ENCODE results near the gene ALK.

Gene ALK

GRCh38 chr2:29879456-29879855, 41.9 kb downstream of the ALK start:
- H3K4me1 ChIP-seq (ENCODE audit: control insufficient read depth, insufficient read depth, low read length, poor library complexity, severe bottlenecking), result no peaks in the 10 kb centered on the region
- H3K36me3 ChIP-seq (ENCODE audit: control insufficient read depth, insufficient read depth, low read length), result no peaks in the 10 kb centered on the region
- H3K9me3 ChIP-seq (ENCODE audit: control insufficient read depth, low read length), result no peaks in the 10 kb centered on the region
- DNase-seq, result no peak
- H3K4me3 ChIP-seq (ENCODE audit: insufficient read depth, low read depth, low read length, poor library complexity, severe bottlenecking), result no peak overlapping the region
- no peak overlapping the region for H3K27ac ChIP-seq (ENCODE audit: insufficient read depth, low read length, poor library complexity, severe bottlenecking)
- H3K27me3 ChIP-seq (replicated peaks; ENCODE audit: control insufficient read depth, insufficient read depth, low read length, poor library complexity, severe bottlenecking), result no peaks in the 10 kb centered on the region

- Histone ChIP-seq H3K9me3 (ENCODE audit: control insufficient read depth, low read length) (no peaks in the 10 kb centered on the region), H3K36me3 (ENCODE audit: control insufficient read depth, insufficient read depth, low read length) (no peaks in the 10 kb centered on the region), H3K27me3 (replicated peaks; ENCODE audit: control insufficient read depth, insufficient read depth, low read length, poor library complexity, severe bottlenecking) (no peaks in the 10 kb centered on the region), H3K4me1 (ENCODE audit: control insufficient read depth, insufficient read depth, low read length, poor library complexity, severe bottlenecking) (no peaks in the 10 kb centered on the region), H3K27ac (ENCODE audit: insufficient read depth, low read length, poor library complexity, severe bottlenecking) (no peak overlapping the region), H3K4me3 (ENCODE audit: insufficient read depth, low read depth, low read length, poor library complexity, severe bottlenecking) (no peak overlapping the region)
- DNase-seq, result no peak
These were observed 42.5 kb downstream of the ALK start for GRCh38 chr2:29878898-29879297.

- no peak for DNase-seq
These were observed 45.0 kb downstream of the ALK start for GRCh38 chr2:29876374-29876773.

GRCh38 chr2:29874745-29875144, 46.6 kb downstream of the ALK start:
- H3K27ac ChIP-seq (ENCODE audit: insufficient read depth, low read length, poor library complexity, severe bottlenecking), result no peak overlapping the region
- H3K27me3 ChIP-seq (replicated peaks; ENCODE audit: control insufficient read depth, insufficient read depth, low read length, poor library complexity, severe bottlenecking), result no peaks in the 10 kb centered on the region
- H3K36me3 ChIP-seq (ENCODE audit: control insufficient read depth, insufficient read depth, low read length), result no peaks in the 10 kb centered on the region
- DNase-seq, result no peak
- no peak overlapping the region for H3K4me3 ChIP-seq (ENCODE audit: insufficient read depth, low read depth, low read length, poor library complexity, severe bottlenecking)
- no peaks in the 10 kb centered on the region for H3K9me3 ChIP-seq (ENCODE audit: control insufficient read depth, low read length)
- H3K4me1 ChIP-seq (ENCODE audit: control insufficient read depth, insufficient read depth, low read length, poor library complexity, severe bottlenecking), result no peaks in the 10 kb centered on the region

More at GRCh38 chr2:29876374-29876773, 45.0 kb downstream of the ALK start:
- H3K27ac ChIP-seq (ENCODE audit: insufficient read depth, low read length, poor library complexity, severe bottlenecking), result no peak overlapping the region
- no peaks in the 10 kb centered on the region for H3K27me3 ChIP-seq (replicated peaks; ENCODE audit: control insufficient read depth, insufficient read depth, low read length, poor library complexity, severe bottlenecking)
- no peaks in the 10 kb centered on the region for H3K4me1 ChIP-seq (ENCODE audit: control insufficient read depth, insufficient read depth, low read length, poor library complexity, severe bottlenecking)
- no peaks in the 10 kb centered on the region for H3K9me3 ChIP-seq (ENCODE audit: control insufficient read depth, low read length)
- H3K4me3 ChIP-seq (ENCODE audit: insufficient read depth, low read depth, low read length, poor library complexity, severe bottlenecking), result no peak overlapping the region
- H3K36me3 ChIP-seq (ENCODE audit: control insufficient read depth, insufficient read depth, low read length), result no peaks in the 10 kb centered on the region

GRCh38 chr2:29872870-29873269, 48.5 kb downstream of the ALK start:
- no peaks in the 10 kb centered on the region for H3K27me3 ChIP-seq (replicated peaks; ENCODE audit: control insufficient read depth, insufficient read depth, low read length, poor library complexity, severe bottlenecking)
- H3K9me3 ChIP-seq (ENCODE audit: control insufficient read depth, low read length), result no peaks in the 10 kb centered on the region
- H3K4me1 ChIP-seq (ENCODE audit: control insufficient read depth, insufficient read depth, low read length, poor library complexity, severe bottlenecking), result no peaks in the 10 kb centered on the region
- no peak for DNase-seq
- H3K27ac ChIP-seq (ENCODE audit: insufficient read depth, low read length, poor library complexity, severe bottlenecking), result no peak overlapping the region
- no peaks in the 10 kb centered on the region for H3K36me3 ChIP-seq (ENCODE audit: control insufficient read depth, insufficient read depth, low read length)
- no peak overlapping the region for H3K4me3 ChIP-seq (ENCODE audit: insufficient read depth, low read depth, low read length, poor library complexity, severe bottlenecking)

- Histone ChIP-seq H3K9me3 (ENCODE audit: control insufficient read depth, low read length) (no peaks in the 10 kb centered on the region), H3K27me3 (replicated peaks; ENCODE audit: control insufficient read depth, insufficient read depth, low read length, poor library complexity, severe bottlenecking) (no peaks in the 10 kb centered on the region), H3K27ac (ENCODE audit: insufficient read depth, low read length, poor library complexity, severe bottlenecking) (no peak overlapping the region), H3K36me3 (ENCODE audit: control insufficient read depth, insufficient read depth, low read length) (no peaks in the 10 kb centered on the region), H3K4me3 (ENCODE audit: insufficient read depth, low read depth, low read length, poor library complexity, severe bottlenecking) (no peak overlapping the region), H3K4me1 (ENCODE audit: control insufficient read depth, insufficient read depth, low read length, poor library complexity, severe bottlenecking) (no peaks in the 10 kb centered on the region)
- DNase-seq, result no peak
These were observed 49.8 kb downstream of the ALK start for GRCh38 chr2:29871541-29871940.

- H3K9me3 ChIP-seq (ENCODE audit: control insufficient read depth, low read length), result no peaks in the 10 kb centered on the region
- H3K27me3 ChIP-seq (replicated peaks; ENCODE audit: control insufficient read depth, insufficient read depth, low read length, poor library complexity, severe bottlenecking), result no peaks in the 10 kb centered on the region
- DNase-seq, result no peak
- no peaks in the 10 kb centered on the region for H3K36me3 ChIP-seq (ENCODE audit: control insufficient read depth, insufficient read depth, low read length)
- no peaks in the 10 kb centered on the region for H3K4me1 ChIP-seq (ENCODE audit: control insufficient read depth, insufficient read depth, low read length, poor library complexity, severe bottlenecking)
- H3K4me3 ChIP-seq (ENCODE audit: insufficient read depth, low read depth, low read length, poor library complexity, severe bottlenecking), result no peak overlapping the region
- no peak overlapping the region for H3K27ac ChIP-seq (ENCODE audit: insufficient read depth, low read length, poor library complexity, severe bottlenecking)
These were observed 55.9 kb downstream of the ALK start for GRCh38 chr2:29865512-29865911.

GRCh38 chr2:29864988-29865387, 56.4 kb downstream of the ALK start:
- no peak for DNase-seq
- Histone ChIP-seq H3K27me3 (replicated peaks; ENCODE audit: control insufficient read depth, insufficient read depth, low read length, poor library complexity, severe bottlenecking) (no peaks in the 10 kb centered on the region), H3K36me3 (ENCODE audit: control insufficient read depth, insufficient read depth, low read length) (no peaks in the 10 kb centered on the region), H3K9me3 (ENCODE audit: control insufficient read depth, low read length) (no peaks in the 10 kb centered on the region), H3K4me3 (ENCODE audit: insufficient read depth, low read depth, low read length, poor library complexity, severe bottlenecking) (no peak overlapping the region), H3K4me1 (ENCODE audit: control insufficient read depth, insufficient read depth, low read length, poor library complexity, severe bottlenecking) (no peaks in the 10 kb centered on the region), H3K27ac (ENCODE audit: insufficient read depth, low read length, poor library complexity, severe bottlenecking) (no peak overlapping the region)

GRCh38 chr2:29855924-29856639, 65.3 kb downstream of the ALK start:
- DNase-seq, result no peak
- H3K27ac ChIP-seq (ENCODE audit: insufficient read depth, low read length, poor library complexity, severe bottlenecking), result no peak overlapping the region
- H3K4me1 ChIP-seq (ENCODE audit: control insufficient read depth, insufficient read depth, low read length, poor library complexity, severe bottlenecking), result no peaks in the 10 kb centered on the region
- H3K9me3 ChIP-seq (ENCODE audit: control insufficient read depth, low read length), result no peaks in the 10 kb centered on the region
- H3K27me3 ChIP-seq (replicated peaks; ENCODE audit: control insufficient read depth, insufficient read depth, low read length, poor library complexity, severe bottlenecking), result no peaks in the 10 kb centered on the region
- H3K4me3 ChIP-seq (ENCODE audit: insufficient read depth, low read depth, low read length, poor library complexity, severe bottlenecking), result no peak overlapping the region
- no peaks in the 10 kb centered on the region for H3K36me3 ChIP-seq (ENCODE audit: control insufficient read depth, insufficient read depth, low read length)

- Histone ChIP-seq H3K4me1 (ENCODE audit: control insufficient read depth, insufficient read depth, low read length, poor library complexity, severe bottlenecking) (no peaks in the 10 kb centered on the region), H3K4me3 (ENCODE audit: insufficient read depth, low read depth, low read length, poor library complexity, severe bottlenecking) (no peak overlapping the region), H3K9me3 (ENCODE audit: control insufficient read depth, low read length) (no peaks in the 10 kb centered on the region), H3K27me3 (replicated peaks; ENCODE audit: control insufficient read depth, insufficient read depth, low read length, poor library complexity, severe bottlenecking) (peaks cover 4% of the 10 kb centered on the region), H3K27ac (ENCODE audit: insufficient read depth, low read length, poor library complexity, severe bottlenecking) (no peak overlapping the region), H3K36me3 (ENCODE audit: control insufficient read depth, insufficient read depth, low read length) (no peaks in the 10 kb centered on the region)
- no peak for DNase-seq
These were observed 70.6 kb downstream of the ALK start for GRCh38 chr2:29850794-29851193.

All from effector memory CD4-positive, alpha-beta T cell (primary cell).